ENCODE measurements around the gene MORC1.

GRCh38 chr3:109098079-109098644 is 19.8 kb downstream of the MORC1 start:
- TF ChIP-seq, protein P1, sequence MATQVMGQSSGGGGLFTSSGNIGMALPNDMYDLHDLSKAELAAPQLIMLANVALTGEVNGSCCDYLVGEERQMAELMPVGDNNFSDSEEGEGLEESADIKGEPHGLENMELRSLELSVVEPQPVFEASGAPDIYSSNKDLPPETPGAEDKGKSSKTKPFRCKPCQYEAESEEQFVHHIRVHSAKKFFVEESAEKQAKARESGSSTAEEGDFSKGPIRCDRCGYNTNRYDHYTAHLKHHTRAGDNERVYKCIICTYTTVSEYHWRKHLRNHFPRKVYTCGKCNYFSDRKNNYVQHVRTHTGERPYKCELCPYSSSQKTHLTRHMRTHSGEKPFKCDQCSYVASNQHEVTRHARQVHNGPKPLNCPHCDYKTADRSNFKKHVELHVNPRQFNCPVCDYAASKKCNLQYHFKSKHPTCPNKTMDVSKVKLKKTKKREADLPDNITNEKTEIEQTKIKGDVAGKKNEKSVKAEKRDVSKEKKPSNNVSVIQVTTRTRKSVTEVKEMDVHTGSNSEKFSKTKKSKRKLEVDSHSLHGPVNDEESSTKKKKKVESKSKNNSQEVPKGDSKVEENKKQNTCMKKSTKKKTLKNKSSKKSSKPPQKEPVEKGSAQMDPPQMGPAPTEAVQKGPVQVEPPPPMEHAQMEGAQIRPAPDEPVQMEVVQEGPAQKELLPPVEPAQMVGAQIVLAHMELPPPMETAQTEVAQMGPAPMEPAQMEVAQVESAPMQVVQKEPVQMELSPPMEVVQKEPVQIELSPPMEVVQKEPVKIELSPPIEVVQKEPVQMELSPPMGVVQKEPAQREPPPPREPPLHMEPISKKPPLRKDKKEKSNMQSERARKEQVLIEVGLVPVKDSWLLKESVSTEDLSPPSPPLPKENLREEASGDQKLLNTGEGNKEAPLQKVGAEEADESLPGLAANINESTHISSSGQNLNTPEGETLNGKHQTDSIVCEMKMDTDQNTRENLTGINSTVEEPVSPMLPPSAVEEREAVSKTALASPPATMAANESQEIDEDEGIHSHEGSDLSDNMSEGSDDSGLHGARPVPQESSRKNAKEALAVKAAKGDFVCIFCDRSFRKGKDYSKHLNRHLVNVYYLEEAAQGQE (IDR thresholded peaks at IDR 0.05; ENCODE audit: insufficient read depth in 1 of 2, low read depth in 2 of 2, low read length in 1 of 2): no peak
- TF ChIP-seq, protein P2, sequence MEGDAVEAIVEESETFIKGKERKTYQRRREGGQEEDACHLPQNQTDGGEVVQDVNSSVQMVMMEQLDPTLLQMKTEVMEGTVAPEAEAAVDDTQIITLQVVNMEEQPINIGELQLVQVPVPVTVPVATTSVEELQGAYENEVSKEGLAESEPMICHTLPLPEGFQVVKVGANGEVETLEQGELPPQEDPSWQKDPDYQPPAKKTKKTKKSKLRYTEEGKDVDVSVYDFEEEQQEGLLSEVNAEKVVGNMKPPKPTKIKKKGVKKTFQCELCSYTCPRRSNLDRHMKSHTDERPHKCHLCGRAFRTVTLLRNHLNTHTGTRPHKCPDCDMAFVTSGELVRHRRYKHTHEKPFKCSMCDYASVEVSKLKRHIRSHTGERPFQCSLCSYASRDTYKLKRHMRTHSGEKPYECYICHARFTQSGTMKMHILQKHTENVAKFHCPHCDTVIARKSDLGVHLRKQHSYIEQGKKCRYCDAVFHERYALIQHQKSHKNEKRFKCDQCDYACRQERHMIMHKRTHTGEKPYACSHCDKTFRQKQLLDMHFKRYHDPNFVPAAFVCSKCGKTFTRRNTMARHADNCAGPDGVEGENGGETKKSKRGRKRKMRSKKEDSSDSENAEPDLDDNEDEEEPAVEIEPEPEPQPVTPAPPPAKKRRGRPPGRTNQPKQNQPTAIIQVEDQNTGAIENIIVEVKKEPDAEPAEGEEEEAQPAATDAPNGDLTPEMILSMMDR (IDR thresholded peaks at IDR 0.05): peak; percentile 60
- TF ChIP-seq POLR2AphosphoS5 (IDR thresholded peaks at IDR 0.05; ENCODE audit: low read depth, low read length): no peak

All from Panc1 (cell line).